Right atrium auricular region (tissue), 2 donors: ENCODE data around the gene ACSL5. TPM values are rescaled to one million over a fixed set of nuclear protein-coding genes. Genes with fewer than 3 reads are reported as not detected.

Experiments used
- DNase-seq: peaks from one replicate; pipeline ENCODE4 v3.0.0-alpha.2; 2019; ENCODE audit warnings: low spot score
- H3K27ac ChIP-seq, 2 donors: fragments of 200-600 bp; sonication (generic); 1 replicate in 1 of 2; 2 replicates in 1 of 2; pipeline ENCODE4 v1.5.1; 2016 to 2019
- H3K27me3 ChIP-seq, 2 donors: fragments of 200-600 bp; sonication (generic); one replicate each; pipeline versions ENCODE4 v1.5.1 to v1.6.0; 2017 to 2019
- H3K36me3 ChIP-seq: fragments of 200-600 bp; sonication (generic); one replicate; pipeline ENCODE4 v1.5.1; 2016
- H3K4me1 ChIP-seq, 2 donors: fragments of 200-600 bp; sonication (generic); one replicate each; pipeline versions ENCODE4 v1.5.1 to v1.6.0; 2017 to 2019
- H3K4me3 ChIP-seq, 2 donors: fragments of 200-600 bp; sonication (generic); 1 replicate in 1 of 2; 2 replicates in 1 of 2; pipeline ENCODE4 v1.5.1; 2017 to 2019; ENCODE audit warnings: mild to moderate bottlenecking in 1 of 2, moderate library complexity in 1 of 2
- H3K9me3 ChIP-seq, 2 donors: fragments of 200-600 bp; sonication (generic); one replicate each; pipeline ENCODE4 v1.5.1; 2019
- total RNA-seq, 2 donors: library from RNA; depleted of rRNA; stranded (reverse); fragments of >200 nt; gene quantifications; one replicate each; pipeline ENCODE4 v1.1.0, GENCODE V29; 2016
- TF ChIP-seq, protein P1 (sequence below), 2 donors: fragments of 200-600 bp; sonication (generic); IDR thresholded peaks; one replicate each; pipeline ENCODE4 v1.5.1; 2019; ENCODE audit warnings: antibody characterized with exemption in 2 of 2

The ACSL5 gene
- total RNA-seq, 2 donors from 2014 or later = 9.2 to 12.0 TPM

DNA sequence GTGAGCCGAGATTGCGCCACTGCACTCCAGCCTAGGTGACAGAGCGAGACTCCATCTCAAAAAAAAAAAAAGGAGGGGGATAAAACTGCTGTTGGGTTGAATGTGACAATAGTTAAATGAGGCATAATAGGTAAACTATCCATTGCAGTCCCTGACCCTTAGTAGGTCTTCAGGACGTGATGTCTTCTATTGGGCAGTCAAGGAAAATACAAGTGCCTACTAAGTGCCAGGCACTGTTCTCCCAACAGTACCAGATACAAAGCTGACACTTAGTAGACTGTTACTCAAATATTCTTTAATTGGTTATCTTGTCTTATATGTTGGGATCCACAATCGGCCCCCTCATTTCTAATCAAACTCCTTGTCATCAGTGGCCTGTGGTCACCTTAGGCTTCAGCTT is 27.1 kb upstream of the ACSL5 start:
- Histone ChIP-seq H3K27ac (no peak overlapping the region), H3K9me3 (no peaks in the 10 kb centered on the region), H3K4me3 (no peak overlapping the region), H3K4me1 (peaks cover 0 to 2% of the 10 kb centered on the region in 2 donors), H3K27me3 (no peaks in the 10 kb centered on the region), H3K36me3 (no peaks in the 10 kb centered on the region)
- TF ChIP-seq, protein P1, sequence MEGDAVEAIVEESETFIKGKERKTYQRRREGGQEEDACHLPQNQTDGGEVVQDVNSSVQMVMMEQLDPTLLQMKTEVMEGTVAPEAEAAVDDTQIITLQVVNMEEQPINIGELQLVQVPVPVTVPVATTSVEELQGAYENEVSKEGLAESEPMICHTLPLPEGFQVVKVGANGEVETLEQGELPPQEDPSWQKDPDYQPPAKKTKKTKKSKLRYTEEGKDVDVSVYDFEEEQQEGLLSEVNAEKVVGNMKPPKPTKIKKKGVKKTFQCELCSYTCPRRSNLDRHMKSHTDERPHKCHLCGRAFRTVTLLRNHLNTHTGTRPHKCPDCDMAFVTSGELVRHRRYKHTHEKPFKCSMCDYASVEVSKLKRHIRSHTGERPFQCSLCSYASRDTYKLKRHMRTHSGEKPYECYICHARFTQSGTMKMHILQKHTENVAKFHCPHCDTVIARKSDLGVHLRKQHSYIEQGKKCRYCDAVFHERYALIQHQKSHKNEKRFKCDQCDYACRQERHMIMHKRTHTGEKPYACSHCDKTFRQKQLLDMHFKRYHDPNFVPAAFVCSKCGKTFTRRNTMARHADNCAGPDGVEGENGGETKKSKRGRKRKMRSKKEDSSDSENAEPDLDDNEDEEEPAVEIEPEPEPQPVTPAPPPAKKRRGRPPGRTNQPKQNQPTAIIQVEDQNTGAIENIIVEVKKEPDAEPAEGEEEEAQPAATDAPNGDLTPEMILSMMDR (IDR thresholded peaks at IDR 0.05) = no peak
- no peak for DNase-seq

DNA sequence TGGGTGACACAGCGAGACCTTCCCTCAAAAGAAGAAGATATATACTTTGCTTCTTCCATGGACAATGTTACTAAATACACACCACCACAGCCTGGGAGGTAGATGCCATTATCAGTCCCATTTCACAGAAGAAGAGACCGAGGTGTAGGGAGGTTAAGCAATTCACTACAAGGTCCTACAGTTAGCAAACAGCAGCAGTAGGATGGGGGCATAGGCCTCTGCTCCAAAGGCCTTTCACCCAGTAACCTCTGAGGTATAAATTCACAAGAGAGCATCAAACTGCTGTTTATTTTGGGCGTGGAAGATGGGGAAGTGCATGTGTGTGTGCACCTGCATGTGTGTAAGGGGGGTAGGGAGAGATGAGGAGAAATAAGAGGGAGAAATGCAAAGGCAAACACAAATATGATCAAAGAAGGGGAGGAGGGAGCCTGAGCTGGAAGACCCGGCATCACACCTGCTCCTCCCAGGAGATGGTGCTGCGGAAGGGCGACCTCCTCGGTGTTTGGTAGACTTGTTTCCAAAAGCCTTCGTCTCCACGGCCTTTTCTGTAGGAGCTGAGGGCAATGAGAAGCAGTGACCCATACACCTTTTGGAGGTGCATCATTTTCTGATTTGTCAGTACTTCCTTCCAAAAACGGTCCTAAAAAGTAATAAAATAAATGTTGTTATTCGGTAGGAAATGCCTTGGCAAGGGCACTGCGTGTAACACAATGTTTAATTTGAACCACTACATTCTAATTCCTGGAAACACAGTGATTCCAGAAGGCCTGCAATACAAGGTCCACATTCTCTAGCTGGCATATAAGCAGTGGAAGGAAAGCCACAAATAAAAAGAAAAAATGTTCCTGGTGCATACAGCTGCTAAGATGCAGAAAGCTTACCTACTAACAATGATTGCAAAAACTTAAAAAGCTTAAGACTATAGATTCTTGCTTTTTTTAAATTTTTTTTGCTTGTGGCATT is 25.9 kb upstream of the ACSL5 start:
- Histone ChIP-seq H3K4me3 (no peak overlapping the region), H3K36me3 (no peaks in the 10 kb centered on the region), H3K27me3 (no peaks in the 10 kb centered on the region), H3K4me1 (peaks cover 0 to 3% of the 10 kb centered on the region in 2 donors), H3K27ac (no peak overlapping the region), H3K9me3 (no peaks in the 10 kb centered on the region)
- TF ChIP-seq, protein P1 (IDR thresholded peaks at IDR 0.05) = no peak
- DNase-seq = no peak

DNA sequence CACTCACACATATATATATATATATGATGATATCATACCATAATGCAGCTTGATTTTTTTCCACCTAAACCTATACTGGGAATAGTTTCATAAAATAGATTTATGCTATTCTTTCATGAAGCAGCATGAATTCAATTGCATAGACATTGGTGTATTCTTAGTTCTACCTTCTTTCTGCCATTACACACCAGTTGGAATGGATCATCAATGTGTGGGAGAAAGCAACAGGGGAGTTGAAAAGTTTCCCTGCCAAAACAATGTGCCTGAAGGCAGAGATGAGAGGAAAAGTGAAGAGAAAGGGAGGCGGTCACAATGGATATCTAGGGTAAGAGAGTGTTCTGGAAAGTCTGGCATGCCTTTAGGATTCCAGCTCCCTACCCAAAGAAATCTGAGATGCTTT is 25.2 kb upstream of the ACSL5 start:
- H3K4me1 ChIP-seq = peaks cover 0 to 3% of the 10 kb centered on the region in 2 donors
- no peak for DNase-seq
- TF ChIP-seq, protein P1 (IDR thresholded peaks at IDR 0.05) = no peak
- no peaks in the 10 kb centered on the region for H3K27me3 ChIP-seq
- no peaks in the 10 kb centered on the region for H3K36me3 ChIP-seq
- H3K9me3 ChIP-seq = no peaks in the 10 kb centered on the region
- no peak overlapping the region for H3K27ac ChIP-seq
- no peak overlapping the region for H3K4me3 ChIP-seq

DNA sequence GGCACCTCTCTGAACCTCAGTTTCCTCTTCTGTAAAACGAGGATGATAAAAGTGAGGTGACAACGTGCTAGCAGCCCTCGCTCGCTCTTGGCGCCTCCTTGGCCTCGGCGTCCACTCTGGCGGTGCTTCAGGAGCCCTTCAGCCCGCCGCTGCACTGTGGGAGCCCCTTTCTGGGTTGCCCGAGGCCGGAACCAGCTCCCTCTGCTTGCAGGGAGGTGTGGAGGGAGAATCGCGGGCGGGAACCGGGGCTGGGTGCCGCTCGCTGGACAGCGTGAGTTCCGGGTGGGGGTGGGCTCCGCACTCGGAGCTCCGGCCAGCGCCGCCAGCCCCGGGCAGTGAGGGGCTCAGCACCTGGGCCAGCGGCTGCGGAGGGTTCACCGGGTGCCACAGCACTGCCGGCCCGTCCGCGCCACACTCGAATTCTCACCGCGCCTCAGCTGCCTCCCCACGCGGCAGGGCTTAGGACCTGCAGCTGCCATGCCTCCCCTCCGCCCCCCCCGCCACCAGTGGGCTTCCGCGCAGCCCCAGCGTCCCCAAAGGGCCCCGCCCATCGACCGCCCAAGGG is 24.3 kb upstream of the ACSL5 start:
- H3K36me3 ChIP-seq = no peaks in the 10 kb centered on the region
- DNase-seq = no peak
- H3K27ac ChIP-seq = no peak overlapping the region
- no peak overlapping the region for H3K4me3 ChIP-seq
- H3K9me3 ChIP-seq = no peaks in the 10 kb centered on the region
- H3K4me1 ChIP-seq = peaks cover 0 to 3% of the 10 kb centered on the region in 2 donors
- TF ChIP-seq, protein P1 (IDR thresholded peaks at IDR 0.05) = no peak
- no peaks in the 10 kb centered on the region for H3K27me3 ChIP-seq

DNA sequence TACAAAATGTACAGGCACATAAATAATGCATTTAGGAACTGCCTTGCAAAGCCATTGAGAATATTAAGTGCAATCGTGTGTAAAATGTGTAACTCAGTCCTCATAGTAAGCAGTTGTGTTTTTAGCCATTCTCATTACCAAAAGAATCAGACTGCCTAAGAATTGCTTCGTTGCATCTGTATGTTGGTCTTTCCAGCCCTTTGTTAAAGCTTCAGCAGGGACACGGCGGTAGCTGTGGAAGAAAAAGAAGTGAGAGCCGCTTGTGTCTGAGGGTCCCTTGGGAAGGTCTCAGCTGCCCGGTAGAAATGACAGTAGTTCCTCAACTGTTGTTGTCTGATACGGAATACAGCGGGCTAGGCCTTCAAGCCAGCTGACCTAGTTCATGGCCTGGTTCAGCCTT is 22.8 kb upstream of the ACSL5 start:
- Histone ChIP-seq H3K27me3 (no peaks in the 10 kb centered on the region), H3K4me1 (peaks cover 0 to 3% of the 10 kb centered on the region in 2 donors), H3K4me3 (no peak overlapping the region), H3K36me3 (no peaks in the 10 kb centered on the region), H3K9me3 (no peaks in the 10 kb centered on the region), H3K27ac (peak overlapping the region in 1 of 2 donors; percentile 68)
- DNase-seq = no peak
- TF ChIP-seq, protein P1 (IDR thresholded peaks at IDR 0.05) = no peak
